GM12878 (cell line): ENCODE results near the gene PADI2. TPM values are rescaled to one million over a fixed set of nuclear protein-coding genes. Genes with fewer than 3 reads are reported as not detected.

ENCODE experiments used
- ATAC-seq: fragments of 200-7000 bp; cut with Tn5 transposase; 3 replicates; pipeline ENCODE4 v1.9.1; 2020; ENCODE audit warnings: mild to moderate bottlenecking, moderate library complexity
- BruUV-seq: library from RNA; stranded (reverse); fragments of 400-500 nt; replicated peaks from 2 replicates; lab custom pipeline; 2021; lab: Mats Ljungman, UMichigan
- CTCF ChIA-PET: fragments of 300-600 bp; sonication (Branson Sonifier 250); formaldehyde crosslinking; extraction: SDS; loops from one replicate; lab custom pipeline; 2021; ENCODE audit warnings: inconsistent platforms; lab: Yijun Ruan, JAX
- POLR2A ChIA-PET: fragments of 350-600 bp; formaldehyde crosslinking; extraction: SDS; loops from one replicate; lab custom pipeline; 2021; ENCODE audit warnings: inconsistent platforms; lab: Charles Lee
- RAD21 ChIA-PET: fragments of 300-600 bp; sonication (Branson Sonifier 250); formaldehyde crosslinking; loops from one replicate; lab custom pipeline; 2023; ENCODE audit warnings: antibody characterized with exemption; ENCODE audit not compliant: unreplicated experiment; lab: Charles Lee
- SMC1A ChIA-PET: fragments of 300-600 bp; sonication (Branson Sonifier 250); formaldehyde crosslinking; loops from one replicate; lab custom pipeline; 2023; ENCODE audit not compliant: unreplicated experiment, uncharacterized antibody; lab: Charles Lee
- DNase-seq: peaks from one replicate; pipeline ENCODE4 v3.0.0-alpha.2; 2011; ENCODE audit warnings: low read depth, low spot score
- FAIRE-seq: peaks from 3 replicates; lab custom pipeline; 2011; peaks lifted over from hg19 to GRCh38; lab: Jason Lieb, UNC
- H2AFZ ChIP-seq: 2 replicates; pipeline ENCODE4 v1.6.0; 2011; ENCODE audit warnings: low read depth, low read length, control low read depth; ENCODE audit not compliant: control insufficient read depth
- H3K27ac ChIP-seq: 2 replicates; pipeline ENCODE4 v1.5.1; 2011; ENCODE audit warnings: control low read depth; ENCODE audit not compliant: control insufficient read depth, insufficient read depth
- H3K27me3 ChIP-seq, 2 experiments: replicated peaks in 1 of 2; 2 replicates each; pipeline versions ENCODE4 v1.6.0 to v1.6.1; 2011; ENCODE audit warnings: low read length in 1 of 2; ENCODE audit not compliant: control insufficient read depth in 2 of 2, insufficient read depth in 2 of 2
- H3K36me3 ChIP-seq, 2 experiments: 2 replicates each; pipeline ENCODE4 v1.5.1; 2011; ENCODE audit warnings: low read length in 1 of 2; ENCODE audit not compliant: control insufficient read depth in 2 of 2, insufficient read depth in 2 of 2
- H3K4me1 ChIP-seq: 2 replicates; pipeline ENCODE4 v1.6.1; 2011; ENCODE audit warnings: mild to moderate bottlenecking, low read length, moderate library complexity, mixed read lengths; ENCODE audit not compliant: control insufficient read depth, insufficient read depth
- H3K4me2 ChIP-seq: 2 replicates; pipeline ENCODE4 v1.6.0; 2011; ENCODE audit warnings: control low read depth; ENCODE audit not compliant: control insufficient read depth, insufficient read depth
- H3K4me3 ChIP-seq: fragments of 200-600 bp; sonication (generic); 2 replicates; pipeline ENCODE4 v1.5.1; 2016
- H3K79me2 ChIP-seq: 2 replicates; pipeline ENCODE4 v1.6.0; 2011; ENCODE audit warnings: low read length; ENCODE audit not compliant: control insufficient read depth, insufficient read depth
- H3K9ac ChIP-seq: 2 replicates; pipeline ENCODE4 v1.8.0; 2011; ENCODE audit warnings: low read length, control low read depth, mixed read lengths; ENCODE audit not compliant: control insufficient read depth, insufficient read depth
- H3K9me3 ChIP-seq: replicated peaks from 3 replicates; pipeline ENCODE4 v1.5.1; 2011; ENCODE audit warnings: mild to moderate bottlenecking, low read length; ENCODE audit not compliant: control insufficient read depth, insufficient read depth
- H4K20me1 ChIP-seq: 2 replicates; pipeline ENCODE4 v1.6.0; 2011; ENCODE audit not compliant: control insufficient read depth, insufficient read depth
- CREB1 ChIP-seq: IDR thresholded peaks from 2 replicates; pipeline ENCODE4 v1.6.1; 2012; ENCODE audit warnings: low read depth, mild to moderate bottlenecking, inconsistent platforms
- IKZF1 ChIP-seq: fragments of 450-650 bp; conservative IDR thresholded peaks from 2 replicates; pipeline ENCODE4 v1.6.1; 2017; ENCODE audit warnings: antibody characterized with exemption, mild to moderate bottlenecking
- IKZF2 ChIP-seq, 2 experiments: fragments of 450-650 bp; IDR thresholded peaks; 2 replicates each; pipeline ENCODE4 v1.6.1; 2017; ENCODE audit warnings: mild to moderate bottlenecking in 2 of 2, moderate library complexity in 2 of 2
- KLF5 ChIP-seq: fragments of 450-650 bp; IDR thresholded peaks from 2 replicates; pipeline ENCODE4 v1.6.1; 2014; ENCODE audit warnings: mild to moderate bottlenecking; ENCODE audit not compliant: partially characterized antibody
- MEF2B ChIP-seq: fragments of 450-650 bp; IDR thresholded peaks from 2 replicates; pipeline ENCODE4 v1.6.1; 2018; ENCODE audit warnings: mild to moderate bottlenecking, moderate library complexity; ENCODE audit not compliant: partially characterized antibody, poor library complexity, severe bottlenecking
- POU2F2 ChIP-seq: IDR thresholded peaks from 3 replicates; pipeline ENCODE4 v1.6.1; 2011; ENCODE audit warnings: low read depth, mild to moderate bottlenecking, low read length, borderline replicate concordance
- SIX5 ChIP-seq: IDR thresholded peaks from 2 replicates; pipeline ENCODE4 v1.6.1; 2011; ENCODE audit warnings: mild to moderate bottlenecking, low read depth, low read length, moderate library complexity; ENCODE audit not compliant: severe bottlenecking
- STAT3 ChIP-seq: IDR thresholded peaks from 2 replicates; pipeline ENCODE4 v1.6.1; 2011; ENCODE audit warnings: low read depth, low read length, improper control_type of control experiment
- SUPT20H ChIP-seq: IDR thresholded peaks from 2 replicates; pipeline ENCODE4 v1.6.1; 2011; ENCODE audit warnings: low read depth, mild to moderate bottlenecking, low read length, moderate library complexity, borderline replicate concordance; ENCODE audit not compliant: control insufficient read depth
- TBL1XR1 ChIP-seq: IDR thresholded peaks from 2 replicates; pipeline ENCODE4 v1.6.1; 2012; ENCODE audit warnings: low read depth, low read length, improper control_type of control experiment
- YY1 ChIP-seq: IDR thresholded peaks from 2 replicates; pipeline ENCODE4 v1.6.1; 2011; ENCODE audit warnings: low read depth, mild to moderate bottlenecking, low read length
- WGBS: methylation state at CpG from one replicate; pipeline ENCODE4 v1.1.6; 2016; ENCODE audit warnings: low lambda C conversion rate; ENCODE audit not compliant: insufficient replicate concordance, insufficient coverage; ENCODE audit errors: missing lambda C conversion rate; 5-methylcytosine and 5-hydroxymethylcytosine counted together
- in situ Hi-C: fragments of 300-500 bp; cut with MboI; formaldehyde crosslinking; loops from 9 replicates; pipeline ENCODE4 v1.14.3; 2018; ENCODE audit warnings: mixed read lengths
- intact Hi-C: fragments of 100-400 bp; cut with micrococcal nuclease; formaldehyde crosslinking; loops from one replicate; pipeline ENCODE4 v1.14.2; 2022; ENCODE audit not compliant: unreplicated experiment
- polyA plus RNA-seq, 11 experiments: library from polyadenylated mRNA; depleted of rRNA in 4 of 11; unstranded in 6 of 11; stranded (reverse) in 5 of 11; fragments of >200 nt; fragmentation: Nextera tagmentation in 4 of 11; fragmentation: Illumina TruSeq in 1 of 11; extraction: Ambion mirVana in 4 of 11; extraction: Trizol in 1 of 11; gene quantifications; 1 replicate in 1 of 11; 2 replicates in 10 of 11; pipeline versions ENCODE4 v1.2.1 to v1.2.3, GENCODE V29; 2011 to 2016; ENCODE audit warnings: inconsistent platforms in 2 of 11, missing spikeins in 2 of 11, low read depth in 1 of 11
- total RNA-seq, 4 experiments: library from RNA; depleted of rRNA in 3 of 4; stranded (reverse); fragments of >200 nt in 3 of 4; fragmentation: Illumina TruSeq in 1 of 4; extraction: Trizol in 1 of 4; gene quantifications; 2 replicates each; pipeline versions ENCODE4 v1.2.1 to v1.2.3, GENCODE V29; 2013 to 2021
- TF ChIP-seq, protein P1 (sequence below): fragments of 450-650 bp; IDR thresholded peaks from 2 replicates; pipeline ENCODE4 v1.6.1; 2017; ENCODE audit warnings: mild to moderate bottlenecking, moderate library complexity
- TF ChIP-seq, protein P2 (sequence below): fragments of 450-650 bp; IDR thresholded peaks from 2 replicates; pipeline ENCODE4 v1.6.1; 2016; ENCODE audit warnings: mild to moderate bottlenecking
- TF ChIP-seq, protein P3 (sequence below): IDR thresholded peaks from 2 replicates; pipeline ENCODE4 v1.6.1; 2011; ENCODE audit warnings: borderline replicate concordance, low read depth, mild to moderate bottlenecking, moderate library complexity, mixed read lengths, low read length; ENCODE audit not compliant: insufficient read depth; ENCODE audit errors: extremely low read length

Gene PADI2
- total and polyA plus RNA-seq, 10 of the 15 experiments (the other 5 are each of a cell fraction or from before 2014, with no cell fraction given): 0.05 to 3.0 (median 0.10) TPM; not detected in 1

DNA sequence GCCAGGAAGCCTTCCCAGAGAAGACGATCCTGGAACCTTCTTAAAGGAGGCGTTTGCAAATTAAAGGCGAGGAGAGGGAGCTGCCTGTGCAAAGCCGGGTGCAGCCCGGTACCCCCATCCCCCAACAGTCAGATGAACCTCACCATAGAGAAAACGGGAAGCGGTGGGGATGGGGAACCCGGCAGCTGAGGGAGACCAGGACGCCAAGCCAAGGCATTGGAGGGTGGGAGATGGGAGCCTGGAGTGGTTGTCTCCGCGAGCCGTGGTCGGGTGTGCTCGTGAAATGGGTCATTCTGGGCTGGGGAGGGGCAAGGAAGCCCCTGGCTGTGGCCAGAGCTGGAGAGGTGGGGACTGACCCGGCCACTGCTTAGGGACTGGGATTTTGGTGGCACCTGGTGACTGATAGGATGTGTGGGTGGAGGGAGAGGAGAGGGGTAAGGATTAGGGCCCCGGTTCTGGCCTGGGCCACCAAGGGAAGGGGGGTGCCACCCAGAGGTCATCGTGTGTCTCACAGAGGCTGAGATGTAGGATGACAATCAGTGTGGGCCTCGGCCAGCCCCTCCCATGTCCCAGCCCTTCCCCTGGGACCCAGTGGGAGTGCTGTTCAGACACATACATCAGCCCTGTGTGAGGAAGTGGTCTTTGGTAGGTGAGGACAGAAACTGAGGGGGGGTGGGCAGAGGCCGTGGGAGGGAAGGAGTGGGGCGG, 676 bp upstream of the PADI2 start (continued):
- TF ChIP-seq, protein P1, sequence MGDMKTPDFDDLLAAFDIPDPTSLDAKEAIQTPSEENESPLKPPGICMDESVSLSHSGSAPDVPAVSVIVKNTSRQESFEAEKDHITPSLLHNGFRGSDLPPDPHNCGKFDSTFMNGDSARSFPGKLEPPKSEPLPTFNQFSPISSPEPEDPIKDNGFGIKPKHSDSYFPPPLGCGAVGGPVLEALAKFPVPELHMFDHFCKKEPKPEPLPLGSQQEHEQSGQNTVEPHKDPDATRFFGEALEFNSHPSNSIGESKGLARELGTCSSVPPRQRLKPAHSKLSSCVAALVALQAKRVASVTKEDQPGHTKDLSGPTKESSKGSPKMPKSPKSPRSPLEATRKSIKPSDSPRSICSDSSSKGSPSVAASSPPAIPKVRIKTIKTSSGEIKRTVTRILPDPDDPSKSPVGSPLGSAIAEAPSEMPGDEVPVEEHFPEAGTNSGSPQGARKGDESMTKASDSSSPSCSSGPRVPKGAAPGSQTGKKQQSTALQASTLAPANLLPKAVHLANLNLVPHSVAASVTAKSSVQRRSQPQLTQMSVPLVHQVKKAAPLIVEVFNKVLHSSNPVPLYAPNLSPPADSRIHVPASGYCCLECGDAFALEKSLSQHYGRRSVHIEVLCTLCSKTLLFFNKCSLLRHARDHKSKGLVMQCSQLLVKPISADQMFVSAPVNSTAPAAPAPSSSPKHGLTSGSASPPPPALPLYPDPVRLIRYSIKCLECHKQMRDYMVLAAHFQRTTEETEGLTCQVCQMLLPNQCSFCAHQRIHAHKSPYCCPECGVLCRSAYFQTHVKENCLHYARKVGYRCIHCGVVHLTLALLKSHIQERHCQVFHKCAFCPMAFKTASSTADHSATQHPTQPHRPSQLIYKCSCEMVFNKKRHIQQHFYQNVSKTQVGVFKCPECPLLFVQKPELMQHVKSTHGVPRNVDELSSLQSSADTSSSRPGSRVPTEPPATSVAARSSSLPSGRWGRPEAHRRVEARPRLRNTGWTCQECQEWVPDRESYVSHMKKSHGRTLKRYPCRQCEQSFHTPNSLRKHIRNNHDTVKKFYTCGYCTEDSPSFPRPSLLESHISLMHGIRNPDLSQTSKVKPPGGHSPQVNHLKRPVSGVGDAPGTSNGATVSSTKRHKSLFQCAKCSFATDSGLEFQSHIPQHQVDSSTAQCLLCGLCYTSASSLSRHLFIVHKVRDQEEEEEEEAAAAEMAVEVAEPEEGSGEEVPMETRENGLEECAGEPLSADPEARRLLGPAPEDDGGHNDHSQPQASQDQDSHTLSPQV: 0 out of 2 replicates have a peak, but pooled peaks have one; percentile 15

DNA sequence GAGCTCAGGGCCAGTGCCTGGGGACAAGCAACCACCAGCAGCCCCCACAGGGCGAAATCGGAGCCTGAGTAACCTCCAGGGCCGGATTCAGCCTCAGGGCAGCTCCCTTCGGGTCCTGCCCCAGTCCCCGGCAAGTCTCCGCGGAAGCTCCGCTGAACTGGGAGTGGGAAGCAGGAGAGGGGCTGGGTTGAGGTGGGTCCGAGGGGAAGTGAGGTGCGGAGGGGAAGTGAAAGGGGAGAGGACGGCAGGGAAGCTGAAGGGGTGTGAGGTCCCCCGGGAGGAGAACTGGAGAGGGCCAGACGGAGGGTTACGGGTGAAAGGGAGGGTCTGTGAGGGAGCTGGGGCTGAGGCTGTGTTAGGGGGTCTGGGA, 560 bp downstream of the PADI2 start:
- Histone ChIP-seq H3K9ac (no peak overlapping the region), H3K27me3 (peaks cover 9 to 11% of the 10 kb centered on the region in 2 experiments; a peak in 3 of 4 replicates), H2AFZ (no peak overlapping the region; the same call in 1 of the 2 replicates), H3K27ac (no peak overlapping the region), H3K9me3 (no peaks in the 10 kb centered on the region), H3K4me3 (peak overlapping the region; percentile 63; the same call in 1 of the 2 replicates), H3K4me1 (peaks cover 8% of the 10 kb centered on the region; the same call in 1 of the 2 replicates), H4K20me1 (no peaks in the 10 kb centered on the region), H3K4me2 (peak overlapping the region; percentile 69; the same call in 1 of the 2 replicates), H3K36me3 (no peaks in the 10 kb centered on the region), H3K79me2 (no peaks in the 10 kb centered on the region)
- FAIRE-seq: no peak
- no TSS peak for BruUV-seq
- ChIA-PET POLR2A (interaction anchor here (0.6 to 1.3 kb wide), 6 partner anchors 10 to 40 kb away, joined by 3 to 7 read pairs (median 3); no protein-coding TSS in a partner anchor), RAD21 (interaction anchor here (0.7 to 4.5 kb wide), 7 partner anchors 23 to 118 kb away, joined by 3 to 30 read pairs (median 5); no protein-coding TSS in a partner anchor), CTCF (interaction anchor here (0.9 to 9.3 kb wide), 2 partner anchors 34 to 59 kb away, joined by 4 to 171 read pairs; no protein-coding TSS in a partner anchor), SMC1A (interaction anchor here (0.6 to 12.4 kb wide), 7 partner anchors 8 to 156 kb away, joined by 3 to 236 read pairs (median 6); no protein-coding TSS in a partner anchor)
- intact Hi-C loops: loop anchor here (5.0 kb wide), 1 partner anchor 41 kb away; no protein-coding TSS in a partner anchor
- DNase-seq: no peak
- in situ Hi-C loops: loop anchor here (5.0 kb wide), 2 partner anchors 56 to 214 kb away; no protein-coding TSS in a partner anchor
- ATAC-seq: no peak
- WGBS: 1% methylated on average over 14 of the region's 14 CpGs
- TF ChIP-seq MEF2B: peak; percentile 71
- no peak for TF ChIP-seq TBL1XR1
- no peak for TF ChIP-seq SIX5
- TF ChIP-seq POU2F2: no peak
- TF ChIP-seq STAT3: no peak
- TF ChIP-seq, protein P2, sequence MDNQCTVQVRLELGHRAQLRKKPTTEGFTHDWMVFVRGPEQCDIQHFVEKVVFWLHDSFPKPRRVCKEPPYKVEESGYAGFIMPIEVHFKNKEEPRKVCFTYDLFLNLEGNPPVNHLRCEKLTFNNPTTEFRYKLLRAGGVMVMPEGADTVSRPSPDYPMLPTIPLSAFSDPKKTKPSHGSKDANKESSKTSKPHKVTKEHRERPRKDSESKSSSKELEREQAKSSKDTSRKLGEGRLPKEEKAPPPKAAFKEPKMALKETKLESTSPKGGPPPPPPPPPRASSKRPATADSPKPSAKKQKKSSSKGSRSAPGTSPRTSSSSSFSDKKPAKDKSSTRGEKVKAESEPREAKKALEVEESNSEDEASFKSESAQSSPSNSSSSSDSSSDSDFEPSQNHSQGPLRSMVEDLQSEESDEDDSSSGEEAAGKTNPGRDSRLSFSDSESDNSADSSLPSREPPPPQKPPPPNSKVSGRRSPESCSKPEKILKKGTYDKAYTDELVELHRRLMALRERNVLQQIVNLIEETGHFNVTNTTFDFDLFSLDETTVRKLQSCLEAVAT: peak; percentile 51; the same call in 1 of the 2 replicates
- TF ChIP-seq, protein P3, sequence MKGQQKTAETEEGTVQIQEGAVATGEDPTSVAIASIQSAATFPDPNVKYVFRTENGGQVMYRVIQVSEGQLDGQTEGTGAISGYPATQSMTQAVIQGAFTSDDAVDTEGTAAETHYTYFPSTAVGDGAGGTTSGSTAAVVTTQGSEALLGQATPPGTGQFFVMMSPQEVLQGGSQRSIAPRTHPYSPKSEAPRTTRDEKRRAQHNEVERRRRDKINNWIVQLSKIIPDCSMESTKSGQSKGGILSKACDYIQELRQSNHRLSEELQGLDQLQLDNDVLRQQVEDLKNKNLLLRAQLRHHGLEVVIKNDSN: no peak
- TF ChIP-seq KLF5: no peak
- peak; percentile 69; the same call in 1 of the 2 replicates for TF ChIP-seq IKZF1
- peak; percentile 58 to 61; a peak in 3 of 4 replicates for TF ChIP-seq IKZF2 (IDR thresholded peaks at IDR 0.05)
- no peak for TF ChIP-seq CREB1
- TF ChIP-seq SUPT20H: no peak
- no peak for TF ChIP-seq YY1
